GM21367 (cell line): ENCODE results near the gene FILIP1L.
A peak's percentile ranks its signal among the peaks of the same experiment; 100 is the strongest.

Experiments used
- ATAC-seq: cut with Tn5 transposase; IDR thresholded peaks from one replicate; pipeline ENCODE4 v1.9.1; 2021; ENCODE audit not compliant: unreplicated experiment

The FILIP1L gene

GRCh38 chr3:100125161-100125938 is 11.0 kb upstream of the FILIP1L start:
- ATAC-seq: no peak

DNA sequence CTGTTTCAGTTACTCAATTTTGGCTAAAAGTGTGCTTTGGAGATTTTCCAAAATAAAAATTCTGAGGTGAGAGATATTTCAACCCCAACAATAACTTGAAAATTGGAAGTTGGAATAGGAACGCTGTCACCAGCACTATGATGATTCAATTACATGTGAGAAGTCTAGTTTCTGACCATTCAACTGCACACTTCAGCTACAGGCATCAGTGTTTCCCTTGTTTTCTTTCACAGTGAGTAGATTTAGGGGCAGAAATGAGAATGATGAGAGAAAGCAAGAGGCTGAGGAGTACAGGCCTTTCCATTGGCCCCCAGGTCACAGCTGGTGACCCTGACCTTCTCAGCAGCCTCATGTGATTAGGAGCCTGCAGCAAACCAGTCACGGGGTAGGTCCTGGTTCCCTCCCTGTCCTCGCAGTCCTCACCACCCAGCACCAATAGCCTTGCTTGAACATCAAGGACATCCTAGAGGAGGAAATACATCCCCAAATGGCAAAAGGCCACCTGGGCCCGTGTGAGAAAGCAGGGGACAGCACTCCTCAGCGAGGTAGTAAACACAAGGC is 10.0 kb upstream of the FILIP1L start:
- no peak for ATAC-seq

DNA sequence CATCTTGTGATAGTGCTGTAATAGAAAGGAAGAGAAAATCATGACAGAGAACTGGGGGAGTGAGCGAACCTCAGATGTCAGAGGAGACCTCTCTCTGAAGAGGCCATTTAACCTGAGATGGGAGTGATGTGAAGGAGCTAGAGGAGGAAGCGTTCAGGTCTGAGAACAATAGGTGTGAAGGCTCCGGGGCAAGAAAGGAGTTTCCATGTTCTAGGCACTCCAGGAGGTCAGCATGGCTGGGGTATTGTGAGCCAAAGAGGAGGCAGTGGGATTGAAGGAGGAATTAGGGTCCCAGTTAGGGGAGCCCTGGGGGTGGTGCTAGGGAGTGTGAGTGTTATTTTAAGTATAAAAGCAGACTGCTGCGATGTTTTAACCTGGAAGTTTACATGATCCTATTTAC is 8.8 kb upstream of the FILIP1L start:
- ATAC-seq: no peak

DNA sequence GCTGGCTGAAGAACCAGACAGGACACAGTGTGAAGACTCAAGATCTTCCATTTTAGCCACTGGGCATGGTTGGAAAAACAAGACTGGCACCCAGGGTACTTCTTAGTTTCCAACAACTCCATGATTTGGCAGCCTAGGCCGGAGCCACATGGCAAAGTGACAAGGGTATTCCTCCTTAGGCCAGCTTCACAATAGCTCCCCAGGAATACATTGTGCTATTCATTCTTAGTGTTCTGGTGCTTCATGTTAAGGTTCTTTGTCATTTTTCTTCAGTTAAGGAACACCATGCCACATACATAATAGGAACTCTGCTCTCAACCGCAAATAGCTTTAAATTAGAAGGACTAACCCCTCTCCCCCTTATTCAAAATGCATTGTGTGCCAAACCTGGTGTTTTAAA is 8.0 kb upstream of the FILIP1L start:
- ATAC-seq: no peak

- ATAC-seq: no peak
These were observed 6.4 kb upstream of the FILIP1L start for GRCh38 chr3:100120693-100121092.

- ATAC-seq: no peak
These were observed 5.7 kb upstream of the FILIP1L start for GRCh38 chr3:100120012-100120411.

- no peak for ATAC-seq
These were observed 2.8 kb upstream of the FILIP1L start for GRCh38 chr3:100117093-100117492.

GRCh38 chr3:100113723-100114412 is 433 bp downstream of the FILIP1L start:
- no peak for ATAC-seq

- ATAC-seq: no peak
These were observed 2.6 kb downstream of the FILIP1L start for GRCh38 chr3:100111728-100112127.

DNA sequence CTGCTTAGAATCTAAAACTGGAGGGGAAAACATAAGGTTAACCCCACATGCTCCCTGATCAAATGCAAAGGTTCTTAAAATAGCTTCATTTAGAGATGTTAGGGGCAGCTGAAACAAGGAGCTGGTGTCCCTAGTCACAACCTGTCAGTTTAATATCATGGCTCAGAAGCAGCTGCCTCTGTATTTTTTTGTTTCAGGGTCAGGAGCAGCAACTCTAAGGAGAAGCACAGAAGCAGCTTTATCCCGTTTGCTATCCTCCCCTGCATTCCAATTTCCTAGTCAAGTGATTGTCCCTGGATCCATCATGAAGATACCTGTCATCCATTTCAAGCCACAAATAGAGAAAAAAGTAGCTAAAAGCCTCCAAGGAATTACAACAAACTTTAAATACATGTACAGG is 4.1 kb downstream of the FILIP1L start:
- no peak for ATAC-seq

- ATAC-seq: no peak
These were observed 5.7 kb downstream of the FILIP1L start for GRCh38 chr3:100108464-100109079.

GRCh38 chr3:100107221-100107814 is 7.0 kb downstream of the FILIP1L start:
- ATAC-seq: no peak

DNA sequence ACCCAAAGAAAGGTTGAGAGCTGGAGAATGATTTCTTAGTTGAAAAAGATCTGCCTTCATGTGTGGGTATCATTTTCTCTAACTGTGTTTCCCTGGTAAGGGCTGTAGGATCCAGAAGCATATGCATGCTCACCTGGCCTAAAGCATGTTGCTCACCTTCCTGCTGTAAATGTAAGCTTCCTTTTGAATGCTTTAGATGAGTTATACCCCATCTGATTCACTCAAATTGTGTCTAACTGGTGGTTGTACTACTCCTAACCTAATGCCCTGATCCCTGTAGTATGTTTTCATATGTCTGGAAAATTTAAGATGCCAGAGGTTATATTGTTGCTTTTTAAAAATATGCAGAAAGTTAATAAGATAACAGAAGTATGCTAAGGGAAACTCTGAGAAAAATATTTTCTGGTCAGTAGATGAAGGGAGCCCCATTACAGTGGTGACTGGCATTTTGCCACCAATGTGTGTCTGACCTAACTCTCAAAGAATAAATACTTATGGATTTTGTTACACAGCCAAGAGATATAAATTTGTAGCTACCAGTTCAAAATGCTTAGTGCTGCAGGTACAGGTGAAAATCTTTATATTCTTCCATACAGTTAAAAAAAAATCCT is 7.7 kb downstream of the FILIP1L start:
- no peak for ATAC-seq

DNA sequence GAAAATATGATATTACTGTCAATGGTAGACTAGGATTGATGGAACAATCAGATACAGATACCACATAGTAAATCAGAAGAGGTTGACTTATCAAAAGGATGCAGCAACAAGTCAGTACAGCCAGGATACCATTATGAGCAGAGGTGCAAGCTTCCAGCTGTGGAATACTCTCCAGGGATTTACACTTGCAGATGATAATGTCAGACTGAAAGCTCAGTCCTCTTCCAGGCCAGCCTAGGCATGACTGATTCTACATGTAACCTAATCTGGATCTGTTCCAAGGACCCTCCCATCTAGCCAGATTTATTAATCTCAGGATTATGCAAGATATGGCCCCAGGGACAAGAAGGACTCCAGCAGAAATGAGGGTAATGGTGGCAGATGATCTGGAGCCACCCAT is 8.2 kb downstream of the FILIP1L start:
- no peak for ATAC-seq

- ATAC-seq: peak; percentile 42
These were observed 8.8 kb downstream of the FILIP1L start for GRCh38 chr3:100105501-100105900.

DNA sequence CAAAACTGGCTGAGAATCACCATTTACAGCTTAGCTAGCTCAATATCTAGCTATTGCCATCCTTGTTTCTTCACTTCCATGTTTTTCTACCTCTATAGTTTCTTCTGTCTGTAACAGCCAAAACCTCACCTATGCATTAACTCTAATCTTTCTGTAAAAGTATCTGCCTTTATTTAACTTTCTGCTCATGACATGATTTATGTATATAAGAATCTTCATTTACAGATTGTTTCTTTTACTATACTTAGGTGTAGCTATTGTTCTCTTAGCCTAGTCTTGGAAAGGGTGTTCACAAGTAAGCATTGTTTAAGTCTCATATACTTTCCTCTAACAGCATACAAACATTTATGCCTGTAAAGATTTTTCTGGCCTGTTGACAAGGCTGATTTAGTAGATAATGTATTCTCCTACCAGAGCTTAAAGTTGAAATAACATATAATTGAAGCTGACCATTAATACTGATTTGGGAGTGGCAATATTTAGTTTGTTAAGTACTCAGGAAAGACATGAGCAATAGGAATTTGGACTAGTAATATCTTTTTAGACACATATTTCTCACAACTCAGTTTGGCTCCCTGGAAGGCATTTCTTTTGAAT is 9.4 kb downstream of the FILIP1L start:
- ATAC-seq: no peak

GRCh38 chr3:100104442-100104798 is 9.9 kb downstream of the FILIP1L start:
- ATAC-seq: peak; percentile 39

DNA sequence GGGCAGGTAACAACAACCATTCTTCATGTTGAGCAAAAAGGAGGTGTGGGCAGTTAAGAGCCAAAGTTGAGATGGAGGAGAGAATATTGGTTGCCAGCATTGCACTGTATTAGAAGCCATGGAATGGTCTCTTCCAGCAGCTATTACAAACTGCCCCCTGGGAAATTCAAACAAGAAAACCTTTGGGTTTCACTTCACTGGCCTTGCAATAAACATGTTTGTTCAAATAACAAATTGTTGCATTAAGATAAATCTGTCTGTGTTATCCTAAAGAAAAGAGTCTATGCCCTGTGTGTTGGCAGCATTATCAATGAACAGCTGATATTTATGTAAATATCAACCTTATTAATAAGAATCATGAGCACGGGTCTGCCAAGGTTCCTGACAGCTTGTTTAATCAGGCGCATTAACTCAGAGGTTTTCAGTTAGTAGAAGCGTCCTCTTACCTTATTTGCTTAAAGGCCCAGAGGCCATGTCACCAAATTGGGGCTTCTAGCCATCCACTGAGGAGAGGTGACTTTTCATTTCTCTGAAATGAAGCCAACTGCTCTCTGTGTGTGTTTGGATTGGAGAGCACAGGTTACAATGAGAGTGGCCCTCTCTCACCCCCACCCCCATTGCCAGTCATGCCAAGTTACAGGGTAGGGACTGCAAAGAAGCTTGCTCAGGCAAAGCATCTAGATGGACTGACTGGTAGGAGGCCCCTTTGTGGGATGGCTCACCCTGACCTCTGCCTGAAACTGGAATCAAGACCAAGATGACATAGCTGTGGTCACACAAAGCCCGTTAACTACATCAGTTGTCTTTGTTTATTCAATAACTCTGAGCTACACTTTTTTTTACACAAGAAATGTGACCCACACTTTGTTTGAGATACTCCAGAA is 10.5 kb downstream of the FILIP1L start:
- ATAC-seq: peak; percentile 83

- ATAC-seq: no peak
These were observed 11.5 kb downstream of the FILIP1L start for GRCh38 chr3:100102757-100103156.

- no peak for ATAC-seq
These were observed 13.9 kb downstream of the FILIP1L start for GRCh38 chr3:100100425-100100824.
